Fibroblast of skin of scalp (primary cell): ENCODE data around the gene HS1BP3.

ENCODE experiments used
- DNase-seq: peaks from one replicate; pipeline ENCODE4 v3.0.0-alpha.2; 2013

Gene HS1BP3

GRCh38 chr2:20599001-20599600 lies 51.8 kb downstream of the HS1BP3 start:
- DNase-seq: no peak

DNA sequence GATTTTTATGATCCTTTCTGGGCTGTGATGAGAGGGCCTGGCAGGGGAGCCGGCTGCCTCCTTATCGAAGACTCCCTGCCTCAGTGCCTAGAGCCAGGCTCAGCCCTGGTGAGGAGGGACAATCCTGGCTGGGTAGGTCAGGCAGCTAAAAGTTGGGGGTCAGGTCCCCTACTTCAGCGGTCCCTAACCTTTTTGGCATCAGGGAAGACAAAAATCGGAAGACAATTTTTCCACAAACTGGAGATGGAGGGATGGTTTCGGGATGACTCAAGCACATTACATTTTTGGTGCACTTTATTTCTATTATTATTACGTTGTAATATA lies 53.1 kb downstream of the HS1BP3 start:
- no peak for DNase-seq

DNA sequence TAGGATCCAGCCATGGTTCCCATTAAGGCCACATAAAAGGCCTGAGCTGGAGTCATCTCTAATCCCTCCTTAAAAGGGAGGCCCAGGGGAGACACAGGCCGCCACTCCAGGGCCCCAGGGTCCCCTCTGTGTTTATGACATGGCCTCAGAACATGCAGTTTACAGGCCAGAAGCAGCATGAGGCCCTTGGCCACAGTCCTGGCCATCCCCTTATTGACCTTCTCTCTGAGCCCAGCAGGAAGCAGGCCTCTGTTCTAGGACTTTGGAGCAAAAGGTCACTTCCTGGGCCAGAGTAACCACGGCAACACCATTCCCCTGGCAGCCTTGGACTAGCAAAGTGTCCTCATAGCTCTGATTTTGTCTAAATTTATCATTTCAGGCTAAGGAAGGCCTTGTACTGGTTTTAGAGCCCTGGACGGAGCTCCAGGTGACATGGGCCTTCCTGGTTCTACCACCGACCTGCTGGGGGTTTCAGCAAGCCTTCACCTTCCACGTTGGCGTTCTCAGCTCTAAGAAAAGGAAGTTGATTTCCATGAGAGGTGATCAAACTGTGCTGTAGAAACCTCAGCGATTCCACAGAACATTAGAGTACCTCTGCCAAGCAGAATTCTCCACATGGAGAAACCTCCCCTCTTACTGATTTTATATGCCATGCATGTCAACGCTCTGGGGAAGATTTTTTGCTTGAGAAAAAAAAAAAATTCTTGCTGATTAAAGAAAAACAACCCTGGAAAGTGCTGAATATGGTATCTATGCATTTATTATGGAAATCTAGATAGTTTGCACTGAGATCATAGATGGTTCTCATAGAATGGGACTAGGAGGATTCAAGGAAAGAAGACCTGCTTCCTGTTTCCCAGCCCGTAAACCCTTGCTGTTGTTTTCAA lies 53.7 kb downstream of the HS1BP3 start:
- no peak for DNase-seq

DNA sequence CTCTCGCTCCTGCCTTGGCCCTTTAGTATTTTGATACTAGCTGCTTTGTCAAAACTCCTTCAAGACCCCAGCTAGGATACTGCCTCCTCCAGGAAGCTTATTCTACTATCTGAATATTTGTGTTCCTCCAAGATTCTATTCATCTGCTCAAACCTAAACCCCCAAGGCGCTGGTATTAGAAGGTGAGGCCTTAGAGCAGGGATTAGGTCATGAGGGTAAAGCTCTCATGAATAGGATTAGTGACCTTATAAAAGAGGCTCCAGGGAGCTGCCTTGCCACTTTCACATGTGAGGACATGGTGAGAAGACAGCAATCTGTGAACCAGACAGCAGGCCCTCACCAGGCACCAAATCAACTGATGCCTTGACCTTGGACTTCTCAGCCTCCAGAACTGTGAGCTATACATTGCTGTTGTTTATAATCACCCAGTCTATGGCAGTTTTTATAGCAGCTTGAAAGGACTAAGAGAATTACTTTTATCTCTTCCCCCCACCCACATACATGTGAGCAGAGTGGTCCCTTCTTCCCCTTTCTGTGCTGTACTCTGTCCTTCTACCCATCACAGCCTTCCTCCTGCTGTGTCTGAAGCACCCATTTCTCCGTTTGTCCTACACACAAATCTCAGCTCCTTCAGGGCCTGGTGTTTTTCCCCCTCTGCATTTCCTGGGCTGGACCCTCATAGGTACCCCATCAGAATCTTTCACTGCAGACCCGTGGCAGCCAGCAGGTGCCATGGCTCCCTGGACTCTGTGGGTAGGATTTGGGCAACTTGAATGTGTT lies 54.5 kb downstream of the HS1BP3 start:
- no peak for DNase-seq

- DNase-seq: no peak
These were observed 55.3 kb downstream of the HS1BP3 start for GRCh38 chr2:20595439-20596192.

DNA sequence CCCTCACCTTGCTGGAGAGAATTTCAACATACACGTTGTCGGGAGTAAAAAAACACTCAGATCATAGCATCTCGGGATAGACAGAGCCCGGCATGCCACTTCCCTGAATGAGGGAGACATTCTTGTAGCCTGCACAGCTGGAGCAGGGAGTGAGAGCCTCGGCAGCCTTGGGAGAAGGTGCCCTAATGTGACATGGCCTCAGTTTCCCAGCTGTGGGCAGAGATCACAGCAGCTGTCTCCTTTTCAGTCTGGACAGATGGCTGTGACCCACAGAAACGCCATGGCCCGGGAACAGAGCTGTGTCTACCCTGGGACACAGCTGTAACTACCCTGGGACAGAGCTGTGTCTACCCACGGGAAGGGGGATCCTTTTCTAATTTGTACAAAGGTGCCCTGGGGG lies 55.9 kb downstream of the HS1BP3 start:
- no peak for DNase-seq

DNA sequence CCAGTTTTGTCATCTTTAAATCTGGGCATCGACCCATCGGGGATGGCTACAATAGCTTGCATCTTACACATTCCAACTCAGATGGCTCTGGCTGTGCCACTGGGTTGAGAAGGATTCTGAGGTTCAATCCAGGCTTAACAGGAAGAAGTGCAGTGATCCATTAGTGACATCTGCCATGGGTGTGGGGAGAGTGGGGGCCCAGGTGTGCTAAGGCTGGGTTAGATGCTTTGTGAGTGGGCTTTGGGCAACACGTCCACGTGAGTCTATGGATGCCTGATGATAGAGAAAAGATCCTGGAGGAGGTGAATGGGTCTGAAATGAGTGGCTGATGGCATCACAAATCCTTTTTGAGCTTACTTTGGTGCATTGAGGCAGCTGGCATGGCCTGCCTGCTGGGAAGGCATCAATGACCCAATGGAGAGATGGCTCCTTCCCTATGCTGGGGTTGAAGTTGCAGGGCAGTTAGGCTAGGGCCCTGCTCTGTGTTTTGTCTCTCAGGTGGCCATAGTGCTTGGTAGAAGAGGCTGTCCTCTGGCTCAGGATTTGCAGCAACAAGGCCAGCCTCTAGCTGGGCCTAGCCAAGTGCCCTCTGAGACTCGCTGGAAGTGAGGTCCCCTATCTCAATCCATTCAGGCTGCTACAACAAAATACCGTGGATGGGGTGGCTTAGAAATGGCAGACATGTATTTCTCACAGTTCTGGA lies 56.7 kb downstream of the HS1BP3 start:
- no peak for DNase-seq

- DNase-seq: no peak
These were observed 57.5 kb downstream of the HS1BP3 start for GRCh38 chr2:20593072-20594034.

DNA sequence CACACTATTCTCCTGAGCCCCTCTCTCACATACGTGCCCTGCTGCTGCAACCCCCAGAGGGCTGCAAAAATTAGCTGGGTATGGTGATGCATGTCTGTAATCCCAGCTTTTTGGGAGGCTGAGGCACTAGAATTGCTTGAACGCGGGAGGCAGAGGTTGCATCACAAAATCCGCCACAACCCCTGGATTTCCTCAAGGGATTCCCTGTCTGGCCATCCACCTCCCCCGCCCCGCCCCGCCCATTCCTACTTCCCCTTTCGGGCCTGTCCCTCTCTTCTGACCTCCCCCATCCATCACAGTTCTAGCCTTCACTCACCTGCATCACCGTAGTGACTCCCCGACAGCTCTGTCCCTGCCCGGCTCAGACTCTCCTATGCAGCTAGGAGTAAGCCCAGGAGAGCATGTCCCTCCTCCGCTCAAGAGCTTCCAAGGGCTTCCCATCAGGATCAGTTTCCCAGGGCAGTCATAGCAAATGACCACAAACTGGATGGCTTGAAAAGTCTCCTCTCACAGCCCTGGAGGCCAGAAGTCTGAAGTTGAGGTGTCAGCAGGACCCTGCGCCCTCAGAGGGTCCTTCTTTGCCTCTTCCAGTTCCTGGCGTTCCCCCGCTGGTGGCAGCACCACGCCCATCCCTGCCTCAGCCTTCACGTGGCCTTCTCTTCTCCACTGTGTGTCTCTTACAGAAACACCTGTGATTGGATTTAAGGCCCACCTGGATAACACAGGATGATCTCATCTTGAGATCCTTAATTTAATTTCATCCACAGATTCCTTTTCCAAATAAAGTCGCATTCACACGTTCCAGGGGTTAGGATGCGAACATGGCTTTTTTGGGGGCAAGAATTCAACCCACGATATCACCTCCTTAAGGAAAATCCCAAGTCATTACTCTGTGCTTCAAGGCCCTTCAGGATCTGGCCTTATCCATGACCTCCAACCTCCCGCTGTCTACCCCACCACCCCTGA lies 58.5 kb downstream of the HS1BP3 start:
- no peak for DNase-seq

- DNase-seq: no peak
These were observed 60.0 kb downstream of the HS1BP3 start for GRCh38 chr2:20590704-20591515.

DNA sequence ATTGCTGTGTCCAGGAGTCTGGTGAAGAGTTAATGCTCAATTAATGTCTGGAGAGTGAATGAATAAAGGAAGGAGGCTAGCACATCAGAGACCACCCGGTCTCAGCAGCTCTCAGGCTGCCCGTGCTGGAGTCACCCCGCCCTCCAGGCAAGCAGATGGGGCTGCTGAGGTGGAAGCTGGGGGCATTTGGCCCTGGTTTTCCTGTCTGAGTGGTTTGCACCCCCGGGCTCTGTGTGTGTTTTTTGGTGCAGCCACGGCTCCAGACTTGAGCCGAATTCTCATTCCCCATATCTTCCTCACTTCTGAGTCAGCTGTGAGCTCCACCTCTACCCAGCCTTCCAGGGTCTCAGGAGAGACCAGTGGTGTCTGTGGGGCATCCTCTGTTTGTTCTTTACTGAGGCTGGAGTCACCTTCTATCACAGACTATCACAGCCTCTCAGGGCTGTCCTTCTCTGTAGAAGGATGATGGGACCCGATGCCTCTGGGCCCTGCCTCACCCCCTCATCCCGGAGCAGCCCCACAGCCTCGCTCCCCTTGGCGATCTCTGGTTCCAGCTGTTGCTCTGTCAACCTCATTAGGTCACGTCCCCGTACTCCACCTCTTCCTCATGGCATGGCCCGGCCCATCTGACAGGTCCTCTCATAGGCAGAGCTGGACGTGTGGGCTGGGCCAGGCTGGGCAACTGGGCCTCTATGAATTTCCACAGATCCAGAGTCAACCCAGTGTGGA lies 60.8 kb downstream of the HS1BP3 start:
- DNase-seq: peak; percentile 69

DNA sequence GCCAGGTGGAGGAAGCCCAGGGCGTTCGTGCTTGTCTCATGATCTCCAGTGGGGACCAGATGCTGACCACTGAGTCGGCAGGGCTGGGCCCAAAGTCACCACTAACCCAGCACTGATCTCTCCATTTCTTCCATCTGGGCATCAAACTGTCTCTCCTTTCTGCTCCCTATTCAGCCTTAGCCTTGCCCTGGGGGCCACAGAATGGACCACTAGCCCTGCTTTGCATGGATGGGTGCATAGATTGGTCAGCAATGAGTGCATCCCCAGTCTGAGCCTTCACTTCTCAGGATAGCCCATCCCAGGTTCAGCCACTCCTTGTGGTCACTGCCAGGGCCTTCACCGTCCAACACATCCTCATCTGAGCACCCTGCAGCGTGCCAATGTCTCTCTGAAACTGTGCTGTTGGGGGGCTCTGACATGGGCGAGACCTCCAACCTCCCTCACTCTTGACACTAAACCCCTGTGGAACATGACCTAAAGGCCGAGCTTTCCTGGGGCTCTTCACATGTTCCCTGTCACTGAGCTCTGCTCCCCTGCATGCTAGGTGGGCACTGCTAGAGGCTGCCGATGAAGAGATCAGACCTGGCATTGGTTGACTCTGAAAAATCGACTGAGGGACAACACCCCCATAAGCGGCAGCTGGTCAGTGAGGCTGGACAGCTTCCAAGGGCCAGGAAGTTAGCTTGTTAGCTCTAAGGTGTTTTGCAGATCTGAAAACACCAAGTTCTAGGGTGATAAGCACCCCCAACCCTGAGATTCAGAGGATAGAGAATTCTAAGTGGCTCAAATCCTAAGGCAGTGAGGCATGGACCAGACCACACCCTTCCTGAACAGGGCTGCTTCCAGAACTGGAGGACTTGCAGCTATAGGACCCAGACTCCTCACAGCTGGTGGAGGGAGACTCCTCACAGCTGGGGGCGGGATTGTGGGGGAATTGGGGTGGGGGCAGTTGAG lies 61.7 kb downstream of the HS1BP3 start:
- no peak for DNase-seq

DNA sequence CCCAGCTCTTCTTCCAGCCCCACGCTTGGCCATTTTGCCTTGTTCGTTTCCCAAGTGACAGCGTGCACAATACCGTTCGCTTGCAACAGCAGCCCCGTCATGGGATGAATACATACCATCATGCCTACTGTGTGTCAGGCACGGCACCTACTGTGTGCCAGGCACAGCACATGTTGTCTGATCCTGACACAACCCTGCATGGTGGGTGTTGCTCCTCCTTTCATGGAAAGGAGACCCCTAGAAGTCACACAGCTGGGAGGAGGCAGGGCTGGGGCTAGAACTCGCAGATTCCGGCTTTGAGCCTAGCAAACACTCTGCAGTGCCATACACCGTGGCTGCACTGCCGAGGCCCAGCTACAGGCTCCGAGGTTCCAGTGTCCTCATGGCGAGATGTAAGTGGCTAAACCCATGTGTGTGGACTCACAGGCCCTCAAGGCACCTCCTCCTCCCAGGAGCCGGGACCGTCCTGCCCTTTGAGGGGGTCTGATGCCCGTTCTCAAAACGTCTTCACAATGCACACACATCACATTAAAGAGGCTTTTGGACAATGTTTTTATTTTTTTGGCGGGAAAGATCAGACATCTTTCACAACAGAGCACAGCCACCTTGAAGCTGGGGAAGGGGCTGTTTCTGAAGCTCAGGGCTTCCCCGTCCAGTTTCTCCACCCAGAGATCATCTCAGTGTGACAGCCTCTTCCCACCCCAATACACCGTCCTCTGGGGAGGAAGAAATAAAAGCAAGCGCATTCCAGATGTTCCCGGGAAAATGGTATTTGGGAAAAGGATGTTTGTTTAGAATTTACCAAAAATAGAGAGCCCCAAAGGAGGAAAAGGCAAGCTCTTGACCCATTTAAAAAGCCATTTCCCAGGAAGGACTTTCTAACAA lies 64.9 kb downstream of the HS1BP3 start:
- no peak for DNase-seq

DNA sequence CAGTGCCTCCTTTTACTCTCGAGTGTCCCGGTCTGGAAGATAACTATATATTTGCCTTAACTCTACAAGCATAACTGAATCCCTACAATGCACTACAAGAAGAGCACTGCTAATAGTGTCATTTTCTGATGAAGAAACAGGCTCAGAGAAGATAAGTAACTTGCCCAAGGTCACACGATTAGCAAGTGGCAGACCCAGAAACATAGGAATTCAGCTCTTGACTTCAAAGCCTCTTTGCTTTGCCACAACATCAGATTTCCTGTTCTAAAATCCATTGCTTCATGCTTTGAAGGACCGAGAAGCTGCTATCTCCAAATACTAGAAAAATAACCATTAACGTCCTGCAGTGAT lies 65.6 kb downstream of the HS1BP3 start:
- no peak for DNase-seq

- peak; percentile 98 for DNase-seq
These were observed 66.2 kb downstream of the HS1BP3 start for GRCh38 chr2:20584399-20585358.
